ENCODE data around the gene KDM1A.

The KDM1A gene

DNA sequence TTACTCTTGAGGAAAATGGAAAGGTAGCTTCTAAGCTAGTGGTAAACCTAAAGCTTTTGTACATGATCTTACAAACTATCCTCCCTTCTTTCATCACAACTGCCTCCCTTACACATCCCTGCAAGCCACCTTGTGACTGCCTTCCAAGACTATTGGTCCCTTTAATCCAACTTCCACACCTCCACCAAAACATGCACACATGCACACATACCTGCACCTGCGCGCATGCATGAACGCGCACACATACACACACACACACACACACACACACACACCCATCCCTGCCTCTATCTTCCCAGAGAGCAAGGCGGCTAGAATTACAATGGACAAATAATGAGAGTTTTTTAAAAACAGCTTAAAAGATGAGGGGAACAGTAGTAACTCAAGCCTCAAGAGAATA lies 91.1 kb downstream of the KDM1A start:
- no peak for DNase-seq (ENCODE audit: low read depth)

DNA sequence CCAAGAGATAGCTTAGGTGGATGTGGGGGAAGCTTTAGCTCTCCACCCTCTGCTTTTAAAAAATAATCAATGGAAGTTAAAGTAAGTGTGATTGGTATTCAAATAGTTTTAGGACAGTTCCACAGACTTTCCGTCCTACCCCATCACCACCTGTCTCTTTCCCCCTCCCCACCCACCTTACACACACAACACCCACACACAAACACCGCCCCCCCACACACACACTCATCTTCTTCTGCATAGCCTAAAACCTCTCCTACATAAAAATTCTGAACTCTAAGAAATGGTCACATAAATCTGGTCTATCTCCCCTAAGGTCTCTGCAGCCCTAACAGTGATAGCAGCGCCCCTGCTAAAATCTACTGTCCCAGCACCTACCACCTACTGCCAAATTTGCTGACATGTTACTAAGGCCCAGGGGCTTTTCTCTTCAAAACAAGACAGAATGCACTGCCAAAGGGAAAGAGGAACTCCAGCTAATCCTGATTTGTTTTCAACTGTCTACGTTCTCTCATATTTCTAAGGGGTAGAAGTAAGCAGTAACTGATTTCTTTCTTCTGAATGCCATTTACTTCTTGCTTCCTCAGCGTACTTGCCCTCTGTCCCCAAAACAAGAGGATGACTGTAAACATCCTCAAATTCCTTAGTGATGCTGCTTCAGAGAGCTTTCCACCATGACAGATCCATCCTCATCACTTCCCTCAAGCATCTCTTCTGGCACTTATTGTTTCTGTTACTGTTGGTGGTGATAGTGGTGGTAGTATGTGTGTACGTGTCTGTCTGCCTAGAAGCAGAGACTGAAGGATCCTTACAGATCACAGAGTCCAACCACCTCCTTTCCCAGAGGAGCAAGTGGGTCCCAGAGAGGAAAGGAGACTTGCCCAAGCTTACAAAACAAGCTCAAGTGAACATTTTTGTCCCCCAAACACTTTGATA lies 92.6 kb downstream of the KDM1A start:
- peak; percentile 32 for DNase-seq (ENCODE audit: low read depth)

DNA sequence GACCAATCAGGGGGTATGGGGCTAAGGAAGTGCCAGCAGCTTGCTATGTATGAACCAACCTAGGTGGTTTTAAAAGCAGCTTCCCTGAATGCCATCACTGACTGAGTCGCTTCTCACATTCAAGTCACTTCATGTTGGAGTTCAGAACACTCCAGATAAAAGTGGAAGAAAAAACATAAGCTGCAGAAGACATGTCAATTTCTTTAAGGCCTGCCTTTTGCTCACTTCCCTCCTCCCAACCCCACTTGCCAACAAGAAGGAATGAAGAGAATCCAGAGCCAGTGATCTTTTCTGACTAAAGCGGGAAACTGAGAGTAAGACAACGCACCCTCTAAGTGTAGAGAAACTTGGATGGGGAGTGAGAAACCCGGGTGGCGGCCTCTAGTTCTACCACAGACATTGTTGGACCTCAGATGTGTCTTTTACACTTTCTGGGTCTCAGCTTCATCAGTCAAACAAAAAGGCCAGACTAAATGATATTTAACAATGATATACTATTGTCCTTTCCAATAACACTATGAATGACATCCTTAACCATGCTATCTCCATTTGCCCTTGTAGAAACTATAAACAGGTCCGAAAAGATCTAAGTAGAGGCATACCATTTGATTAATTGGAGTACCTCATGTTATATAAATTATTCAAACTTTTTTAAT lies 95.3 kb downstream of the KDM1A start:
- peak; percentile 48 for DNase-seq (ENCODE audit: low read depth)

DNA sequence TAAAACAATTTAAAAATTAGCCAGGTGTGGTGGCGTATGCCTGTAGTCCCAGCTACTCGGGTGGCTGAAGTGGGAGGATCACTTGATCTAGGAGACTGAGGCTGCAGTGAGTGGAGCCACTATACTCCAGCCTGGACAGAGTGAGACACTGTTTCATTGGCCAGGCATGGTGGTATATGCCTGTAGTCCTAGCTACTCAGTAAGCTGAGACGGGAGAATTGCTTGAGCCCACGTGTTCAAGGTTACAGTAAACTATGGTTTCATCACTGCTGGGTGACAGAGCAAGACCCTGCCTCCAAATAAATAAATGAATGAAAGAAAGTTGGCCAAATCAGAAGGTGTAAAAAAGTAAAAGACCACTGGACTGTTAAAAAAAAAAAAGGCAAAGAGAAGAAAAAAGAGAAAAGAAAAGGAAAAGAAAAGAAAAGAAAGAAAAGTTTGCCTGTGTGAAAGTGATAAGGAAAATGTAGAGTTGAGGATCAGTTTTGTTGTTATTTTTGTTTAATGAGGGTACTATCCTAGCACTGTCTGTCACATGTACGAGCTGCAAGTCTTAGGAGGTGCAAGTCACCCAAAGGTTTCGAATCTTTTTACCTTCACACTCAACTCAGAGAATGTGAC lies 97.1 kb downstream of the KDM1A start:
- DNase-seq (ENCODE audit: low read depth), result no peak

DNA sequence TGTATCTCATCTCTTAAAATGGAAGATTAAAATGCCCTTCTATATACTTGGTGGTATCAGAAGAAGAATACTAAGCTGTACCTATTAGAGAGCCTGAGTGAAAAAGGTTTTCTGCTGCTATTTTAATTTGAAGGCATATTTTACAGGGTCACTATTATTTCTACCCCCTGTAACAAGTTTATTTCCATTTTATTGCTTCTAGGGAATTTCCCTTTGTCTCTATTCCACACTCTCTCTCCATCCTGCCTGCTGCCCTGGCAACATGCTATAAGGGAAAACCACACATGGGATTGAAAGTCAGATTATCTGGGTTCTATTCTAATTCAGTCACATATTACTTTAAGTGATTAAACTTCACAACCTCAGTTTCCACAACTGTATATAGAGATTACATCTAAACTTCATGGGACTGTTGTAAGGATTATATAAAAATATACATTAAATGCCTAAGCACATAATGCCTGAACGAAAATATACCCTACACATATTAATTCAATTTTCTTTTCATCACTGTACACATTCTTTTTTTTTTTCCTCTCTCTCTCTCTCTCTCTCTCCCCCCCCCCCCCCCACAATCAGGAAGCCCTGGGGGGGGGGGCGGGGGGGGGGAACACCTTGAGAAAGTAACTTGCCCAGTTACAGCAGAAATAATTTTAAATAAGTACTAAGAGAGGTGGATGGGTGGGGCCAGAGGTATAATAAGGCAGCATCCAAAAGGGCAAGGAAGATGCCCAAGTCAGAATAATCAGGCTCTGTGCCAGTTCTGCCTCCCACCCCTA lies 97.8 kb downstream of the KDM1A start:
- peak; percentile 36 for DNase-seq (ENCODE audit: low read depth)

DNA sequence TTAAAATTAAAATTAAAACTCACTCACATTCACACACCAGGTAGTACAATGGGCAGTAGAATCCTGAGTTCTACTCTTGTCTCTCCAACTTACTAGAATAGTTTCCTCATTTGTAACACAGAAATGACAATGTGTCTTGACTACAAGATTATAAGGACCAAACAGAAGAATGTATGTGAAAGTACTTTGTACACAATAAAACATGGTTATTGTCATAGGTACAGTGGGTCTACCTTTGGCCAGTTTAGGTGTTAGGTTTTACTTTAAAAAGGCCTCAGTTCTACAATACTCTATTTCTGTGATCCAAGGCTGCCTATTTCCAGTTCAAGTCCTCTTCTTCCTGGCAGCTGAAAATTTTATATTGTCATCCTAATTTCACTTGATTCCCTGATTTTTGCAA lies 99.1 kb downstream of the KDM1A start:
- no peak for DNase-seq (ENCODE audit: low read depth)

DNA sequence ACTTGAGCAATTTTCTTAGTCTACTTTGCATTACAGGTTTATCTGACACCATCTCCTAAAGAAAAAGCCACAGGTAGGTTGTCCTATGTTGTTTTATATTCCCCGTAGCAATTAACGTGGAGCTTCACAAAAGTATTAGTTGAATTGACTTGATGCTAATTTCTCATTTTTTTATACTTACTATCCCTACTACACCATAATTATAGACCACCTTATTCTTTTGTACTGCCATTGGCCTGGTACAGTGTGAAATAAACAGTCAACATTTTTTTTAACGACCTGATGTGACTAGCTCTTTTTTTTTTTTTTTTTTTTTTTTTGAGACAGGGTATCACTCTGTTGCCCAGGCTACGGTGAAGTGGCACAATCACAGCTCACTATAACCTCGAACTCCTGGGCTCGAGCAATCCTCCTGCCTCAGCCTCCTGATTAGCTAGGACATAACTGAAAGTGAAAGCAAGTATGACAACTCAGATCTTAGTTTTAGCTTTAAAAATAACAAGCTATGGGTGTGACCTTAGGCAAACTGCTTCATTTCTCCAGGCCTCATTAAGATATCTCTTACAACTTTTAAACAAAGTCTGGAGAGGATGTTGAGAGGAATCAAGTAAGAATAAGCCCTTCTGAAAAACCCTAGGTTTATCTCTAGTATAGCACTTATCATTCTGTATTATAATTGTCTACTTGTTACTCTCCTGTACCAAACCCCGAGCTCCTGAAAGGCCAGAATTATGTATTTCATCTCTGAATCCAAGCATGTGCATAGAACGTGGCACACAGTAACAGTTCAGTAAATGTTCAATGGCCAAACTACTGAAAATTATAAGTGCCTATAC lies 99.9 kb downstream of the KDM1A start:
- DNase-seq (ENCODE audit: low read depth), result peak; percentile 43

DNA sequence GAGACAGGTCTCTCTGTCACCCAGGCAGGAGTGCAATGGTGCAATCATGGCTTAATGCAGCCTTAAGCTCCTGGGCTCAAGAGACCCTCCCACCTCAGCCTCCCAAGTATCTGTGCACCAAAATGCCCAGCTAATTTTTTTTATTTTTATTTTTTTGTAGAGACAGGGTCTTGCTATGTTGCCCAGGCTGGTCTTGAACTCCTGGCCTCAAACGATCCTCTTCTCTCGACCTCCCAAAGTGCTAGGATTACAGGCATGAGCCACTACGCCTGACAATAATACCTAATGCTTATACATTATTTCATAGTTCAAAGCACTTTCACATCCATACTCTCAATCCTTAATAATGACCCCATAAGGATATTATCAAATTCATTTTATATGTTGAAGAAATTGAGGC lies 101.1 kb downstream of the KDM1A start:
- no peak for DNase-seq (ENCODE audit: low read depth)

DNA sequence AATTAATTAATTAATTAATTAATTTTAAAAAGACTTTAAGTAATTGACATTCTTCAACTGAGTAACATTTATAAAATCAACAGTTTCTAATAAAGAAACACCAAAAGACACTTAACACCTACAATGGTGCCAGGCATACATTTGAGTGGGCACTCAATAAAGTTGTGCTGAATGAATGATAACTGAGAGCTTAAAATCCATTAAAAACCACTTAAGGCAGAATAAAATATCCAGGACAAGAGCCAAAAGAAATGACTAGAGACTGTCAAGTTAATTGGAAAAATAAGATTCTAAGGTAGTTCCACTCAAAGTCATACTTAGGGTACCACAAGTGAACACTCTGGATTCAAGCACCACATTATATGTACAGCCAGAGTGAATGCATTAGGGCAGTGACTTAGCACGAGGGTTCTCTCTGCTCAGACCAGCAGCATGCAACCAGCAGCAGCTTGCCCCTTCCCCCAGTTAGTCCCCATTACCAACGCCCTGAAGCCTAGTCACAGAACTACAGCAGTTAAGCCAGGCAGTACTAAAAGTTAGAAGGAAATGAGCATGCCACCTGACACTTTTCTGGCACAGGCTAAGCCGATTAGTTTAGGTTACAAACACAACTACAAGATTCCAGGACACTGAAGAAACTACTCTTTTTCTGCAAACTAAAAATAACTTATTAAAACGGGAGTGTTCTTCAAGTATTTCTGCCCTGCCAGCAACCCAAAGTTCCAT lies 102.9 kb downstream of the KDM1A start:
- peak; percentile 89 for DNase-seq (ENCODE audit: low read depth)

DNA sequence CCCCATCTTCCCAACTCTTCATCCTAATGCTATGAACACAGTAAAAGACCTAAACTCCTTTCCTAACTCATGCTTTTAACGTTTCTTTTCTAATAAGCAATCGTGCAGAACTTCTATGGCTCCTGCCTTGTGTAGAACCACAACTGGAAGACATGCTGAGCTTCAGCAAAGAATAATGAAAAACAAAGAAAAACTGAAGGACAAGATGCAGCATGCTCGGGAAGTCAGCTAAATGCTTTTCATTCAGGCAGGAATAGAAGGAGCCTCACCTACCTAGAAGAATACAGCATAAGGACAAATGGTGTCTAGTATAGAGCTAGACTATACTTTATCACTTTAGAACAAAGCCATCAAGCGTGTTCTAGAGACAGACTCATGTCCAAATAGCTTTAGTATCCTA lies 103.5 kb downstream of the KDM1A start:
- no peak for DNase-seq (ENCODE audit: low read depth)

DNA sequence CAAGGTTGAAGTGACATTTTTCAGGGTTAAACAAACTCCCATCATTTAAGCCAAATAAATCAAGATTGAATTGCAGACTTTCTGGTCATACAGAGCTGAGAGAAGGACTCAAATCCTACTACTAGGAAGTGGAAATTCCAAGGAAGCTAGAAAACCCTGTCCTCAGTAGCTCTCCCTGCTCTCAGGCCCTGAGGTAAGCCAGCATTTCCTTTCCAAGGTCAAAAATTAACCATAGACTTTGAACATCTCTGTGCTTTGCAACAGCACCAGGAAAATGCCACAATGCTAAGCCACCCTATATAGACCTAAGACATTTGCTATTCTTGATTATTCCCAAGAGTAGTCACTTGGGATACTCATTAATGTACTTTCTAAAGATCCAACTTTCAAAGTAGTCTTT lies 104.3 kb downstream of the KDM1A start:
- no peak for DNase-seq (ENCODE audit: low read depth)

DNA sequence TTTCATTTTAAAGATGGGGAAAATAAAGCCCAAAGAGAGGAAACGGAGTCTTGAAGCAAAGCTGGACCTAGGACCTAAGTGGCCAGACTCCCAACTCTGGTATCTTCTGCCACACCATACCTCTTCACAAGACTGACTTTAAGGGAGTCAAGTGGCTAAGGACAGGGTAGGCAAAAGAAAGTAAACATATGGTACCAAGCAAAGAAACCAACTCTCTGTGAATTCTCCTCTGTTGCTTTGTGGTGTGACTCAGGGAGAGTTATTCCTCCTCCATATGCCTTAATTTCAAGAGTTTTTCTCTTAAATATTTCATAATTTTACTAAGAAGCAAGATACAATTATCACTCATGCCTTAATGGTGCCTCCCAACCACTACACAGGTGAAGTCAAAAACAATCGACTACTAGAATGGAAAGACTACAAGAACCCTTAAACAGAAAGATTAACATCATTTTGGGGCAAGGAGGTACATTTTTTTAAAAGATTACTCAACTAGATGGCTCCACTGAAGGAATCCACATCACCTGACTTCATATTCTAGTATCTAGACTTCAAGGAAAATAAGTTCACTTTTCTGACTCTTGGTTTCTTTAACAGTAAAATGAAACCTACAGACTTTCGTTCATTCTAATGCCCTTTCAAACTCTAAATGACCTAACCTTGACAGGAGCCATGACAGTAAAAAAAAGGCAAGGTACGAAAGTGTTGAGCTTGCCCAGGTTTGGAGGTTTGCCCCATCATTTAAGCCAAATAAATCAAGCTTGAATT lies 105.2 kb downstream of the KDM1A start:
- no peak for DNase-seq (ENCODE audit: low read depth)

DNA sequence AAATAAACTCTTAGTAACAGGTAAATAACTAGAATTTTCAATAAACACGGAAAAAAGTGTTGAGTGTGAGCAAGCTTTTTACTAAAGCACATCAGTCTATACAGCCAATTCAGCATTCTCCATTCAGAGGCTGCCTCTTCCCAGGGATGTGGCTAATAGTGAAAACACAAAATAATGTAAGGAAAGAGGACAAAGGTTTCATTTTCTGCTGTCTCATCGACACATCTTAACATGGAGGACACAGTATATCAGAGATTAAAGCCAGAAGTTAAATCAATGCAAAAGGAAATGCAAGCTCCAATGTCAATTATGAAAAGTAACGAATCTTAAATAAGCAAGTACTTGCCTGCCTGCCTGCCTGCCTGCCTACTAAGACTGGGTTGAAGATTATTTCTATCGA lies 106.2 kb downstream of the KDM1A start:
- no peak for DNase-seq (ENCODE audit: low read depth)

DNA sequence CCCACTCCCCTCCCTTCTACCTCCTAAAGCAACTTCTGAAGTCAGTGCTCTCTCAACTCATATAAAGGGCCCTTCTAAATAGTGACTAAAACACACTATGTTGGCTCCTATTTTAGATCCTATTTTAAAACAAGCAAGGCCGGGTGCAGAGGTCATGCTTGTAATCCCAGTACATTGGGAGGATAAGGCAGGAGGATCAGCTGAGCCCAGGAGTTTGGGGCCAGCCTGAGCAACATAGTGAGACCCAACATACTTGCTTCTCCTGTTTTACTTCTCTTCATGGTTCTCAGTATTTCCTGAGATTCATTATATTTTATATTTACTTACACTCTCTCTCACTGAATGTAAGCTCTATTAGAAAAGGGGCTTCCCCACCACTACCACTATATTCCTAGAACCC lies 106.9 kb downstream of the KDM1A start:
- DNase-seq (ENCODE audit: low read depth), result no peak

DNA sequence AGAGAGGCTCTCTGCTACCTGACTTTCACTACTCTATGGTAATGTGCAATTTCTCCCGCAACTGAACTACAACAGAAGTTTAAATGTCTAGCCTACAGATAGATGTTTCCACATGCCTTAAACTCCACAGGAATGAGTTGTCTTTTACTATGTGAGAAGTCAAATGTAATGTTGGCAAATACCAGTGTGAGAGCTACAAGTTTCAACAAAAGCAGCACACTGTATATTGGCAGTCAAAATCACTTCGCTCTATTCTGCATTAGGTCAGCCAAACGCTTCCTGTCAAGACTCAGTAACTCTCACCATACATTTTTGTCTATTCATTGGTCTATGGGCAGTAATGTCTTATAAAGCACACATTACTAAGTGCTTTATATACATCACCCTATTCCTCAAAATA lies 107.5 kb downstream of the KDM1A start:
- peak; percentile 76 for DNase-seq (ENCODE audit: low read depth)

DNA sequence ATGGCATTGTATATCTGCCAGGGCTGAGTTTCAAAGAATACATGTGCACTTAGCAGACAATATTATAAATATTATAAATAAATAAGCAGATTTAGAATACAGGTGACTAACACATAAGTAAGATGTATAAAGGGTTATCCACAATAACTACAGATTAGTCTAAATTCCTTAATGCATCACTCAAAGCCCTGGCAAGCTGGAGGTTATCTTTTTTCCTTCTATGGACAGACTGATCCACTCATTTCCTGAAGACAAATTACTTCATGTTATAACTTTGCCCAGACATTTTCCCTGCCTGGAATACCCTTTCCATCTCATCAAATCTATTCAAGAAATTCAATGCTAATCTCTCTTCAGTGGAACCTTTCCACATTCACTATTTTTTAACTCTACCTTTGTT lies 110.6 kb downstream of the KDM1A start:
- peak; percentile 55 for DNase-seq (ENCODE audit: low read depth)

DNA sequence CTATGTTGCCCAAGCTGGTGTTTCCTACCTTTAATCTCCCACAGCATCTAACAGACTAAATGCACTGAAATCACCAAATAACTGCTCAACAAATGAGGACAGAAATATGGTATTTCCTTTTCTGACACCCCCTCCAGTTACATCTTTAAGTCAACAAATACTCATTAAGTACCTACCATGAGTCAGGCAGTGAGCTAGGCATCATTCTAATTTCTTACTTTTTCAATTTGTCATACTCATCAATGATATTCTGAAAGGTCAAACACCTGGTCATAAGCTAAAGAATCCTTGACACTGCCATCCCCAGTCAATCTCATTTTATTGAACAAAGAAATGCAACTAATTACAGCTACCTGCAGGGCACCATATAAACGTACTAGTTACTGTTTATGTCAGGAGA lies 112.8 kb downstream of the KDM1A start:
- peak; percentile 26 for DNase-seq (ENCODE audit: low read depth)

Data from EH (cell line).